ENCODE data around the gene BLOC1S1. TPM values are rescaled to one million over a fixed set of nuclear protein-coding genes. Genes with fewer than 3 reads are reported as not detected.
"Not testable (repeated sequence)": the region's sequence is repeated elsewhere in the genome, so short reads cannot be mapped to it uniquely, and the experiment has no call there.

Gene BLOC1S1
- total RNA-seq, 2 experiments from 2014 or later, result 79.0 to 84.6 TPM

DNA sequence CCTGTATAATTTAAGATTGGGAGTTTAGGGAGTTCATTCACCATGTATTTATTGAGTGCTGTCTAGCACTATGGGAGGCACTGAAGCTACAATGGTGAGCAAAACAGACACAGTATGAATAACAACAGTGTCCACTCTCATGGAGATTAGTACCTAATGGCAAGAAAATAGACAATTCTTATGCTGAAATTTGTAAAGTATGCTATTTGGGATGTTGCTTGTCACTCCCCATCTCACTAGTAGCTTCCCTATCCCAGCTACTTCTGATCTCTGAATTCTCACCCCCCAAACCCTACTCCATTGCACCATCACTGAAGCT lies 31.0 kb downstream of the BLOC1S1 start:
- Mint-ChIP-seq H3K4me1 (ENCODE audit: low read depth) (peaks cover 28% of the 10 kb centered on the region), H3K27ac (no peak overlapping the region), H3K9me3 (no peaks in the 10 kb centered on the region), H3K36me3 (ENCODE audit: low read depth) (peaks cover 11% of the 10 kb centered on the region), H3K27me3 (no peaks in the 10 kb centered on the region), H3K4me3 (no peak overlapping the region)
- POLR2A ChIA-PET, result interaction anchor here (0.9 to 1.7 kb wide), 5 partner anchors 10 to 297 kb away, joined by 3 to 8 read pairs (median 3); no protein-coding TSS in a partner anchor
- CTCF ChIA-PET, result interaction anchor here (1.0 to 4.3 kb wide), 2 partner anchors 9 to 294 kb away, joined by 3 to 39 read pairs; no protein-coding TSS in a partner anchor
- DNase-seq (no peak), ATAC-seq (no peak)
- intact Hi-C loops (cut with micrococcal nuclease), result no loop called here
- no peak for TF ChIP-seq CTCF (IDR thresholded peaks at IDR 0.05)

- POLR2A ChIA-PET, result interaction anchor here (0.6 to 1.7 kb wide), 11 partner anchors 8 to 296 kb away, joined by 3 to 8 read pairs (median 4); partner anchors contain the start of gene DNAJC14
- TF ChIP-seq CTCF (IDR thresholded peaks at IDR 0.05), result no peak
- H3K27ac Mint-ChIP-seq, result peak overlapping the region; percentile 4
- H3K9me3 Mint-ChIP-seq, result no peaks in the 10 kb centered on the region
- ATAC-seq (no peak), DNase-seq (no peak)
- H3K4me3 Mint-ChIP-seq, result no peak overlapping the region
- H3K4me1 Mint-ChIP-seq (ENCODE audit: low read depth), result peaks cover 21% of the 10 kb centered on the region
- CTCF ChIA-PET, result interaction anchor here (1.0 to 4.3 kb wide), 2 partner anchors 10 to 24 kb away, joined by 3 to 39 read pairs; no protein-coding TSS in a partner anchor
- intact Hi-C loops (cut with micrococcal nuclease), result no loop called here
- no peaks in the 10 kb centered on the region for H3K27me3 Mint-ChIP-seq
- H3K36me3 Mint-ChIP-seq (ENCODE audit: low read depth), result peaks cover 19% of the 10 kb centered on the region
Observed at GRCh38 chr12:55748230-55748993, 32.6 kb downstream of the BLOC1S1 start.

- H3K36me3 Mint-ChIP-seq (ENCODE audit: low read depth), result peaks cover 39% of the 10 kb centered on the region
- intact Hi-C loops (cut with micrococcal nuclease), result no loop called here
- POLR2A ChIA-PET, result interaction anchor here (0.7 to 1.7 kb wide), 3 partner anchors 11 to 17 kb away, joined by 3 to 6 read pairs (median 3); no protein-coding TSS in a partner anchor
Observed at GRCh38 chr12:55755246-55755645, 39.4 kb downstream of the BLOC1S1 start.

DNA sequence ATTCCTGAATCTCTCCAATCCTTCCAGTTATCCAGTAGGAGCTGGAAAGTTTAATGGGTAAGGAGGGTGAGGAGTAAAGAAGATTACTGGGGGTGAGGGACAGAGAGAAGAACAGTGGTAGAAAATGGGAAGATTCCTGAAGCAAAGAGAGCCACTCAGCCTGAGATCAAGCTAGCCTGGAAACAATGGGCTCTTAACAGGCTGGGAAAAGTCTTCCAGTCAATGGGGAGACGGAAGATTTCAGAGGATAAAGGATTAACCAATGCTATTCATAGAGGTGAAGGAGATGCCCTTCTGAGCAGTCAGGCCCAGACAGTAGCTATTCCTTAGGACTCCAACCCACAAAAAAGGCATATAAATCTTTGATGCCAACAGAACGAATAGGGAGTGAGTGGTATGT lies 41.9 kb downstream of the BLOC1S1 start:
- Mint-ChIP-seq H3K4me3 (no peak overlapping the region), H3K27ac (peak overlapping the region; percentile 25), H3K4me1 (ENCODE audit: low read depth) (peaks cover 19% of the 10 kb centered on the region), H3K27me3 (no peaks in the 10 kb centered on the region), H3K36me3 (ENCODE audit: low read depth) (peaks cover 44% of the 10 kb centered on the region), H3K9me3 (no peaks in the 10 kb centered on the region)
- ChIA-PET POLR2A (interaction anchor here (0.8 to 1.3 kb wide), 2 partner anchors 10 to 14 kb away, joined by 3 read pairs; no protein-coding TSS in a partner anchor), CTCF (interaction anchor here (0.7 to 8.0 kb wide), 7 partner anchors 11 to 183 kb away, joined by 3 to 66 read pairs (median 4); no protein-coding TSS in a partner anchor)
- TF ChIP-seq CTCF (IDR thresholded peaks at IDR 0.05), result no peak
- no peak for DNase-seq
- ATAC-seq, result no peak
- intact Hi-C loops (cut with micrococcal nuclease), result no loop called here

More at GRCh38 chr12:55755246-55755645, 39.4 kb downstream of the BLOC1S1 start:
- TF ChIP-seq CTCF (IDR thresholded peaks at IDR 0.05), result no peak
- ATAC-seq (no peak), DNase-seq (no peak)
- Mint-ChIP-seq H3K27ac (peak overlapping the region; percentile 68), H3K4me1 (ENCODE audit: low read depth) (peaks cover 7% of the 10 kb centered on the region), H3K4me3 (no peak overlapping the region), H3K9me3 (no peaks in the 10 kb centered on the region), H3K27me3 (no peaks in the 10 kb centered on the region)
- CTCF ChIA-PET, result interaction anchor here (0.7 to 8.0 kb wide), 5 partner anchors 12 to 325 kb away, joined by 3 to 66 read pairs (median 4); partner anchors contain the start of gene ERBB3

DNA sequence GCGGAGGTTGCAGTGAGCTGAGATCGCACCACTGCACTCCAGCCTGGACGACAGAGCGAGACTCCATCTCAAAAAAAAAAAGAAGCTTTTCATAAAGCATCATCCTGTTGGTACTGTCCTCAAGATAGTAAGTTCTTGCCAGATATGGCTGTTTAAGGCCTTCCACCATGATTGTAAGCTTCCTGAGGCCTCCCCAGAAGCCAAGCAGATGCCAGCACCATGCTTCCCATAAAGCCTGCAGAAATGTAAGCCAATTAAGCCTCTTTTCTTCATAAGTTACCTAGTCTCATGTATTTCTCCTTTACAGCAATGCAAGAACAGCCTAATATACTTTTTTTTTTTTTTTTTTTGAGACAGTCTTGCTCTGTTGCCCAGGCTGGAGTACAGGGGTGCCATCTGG lies 42.7 kb downstream of the BLOC1S1 start:
- H3K4me3 Mint-ChIP-seq; DNase-seq; ATAC-seq; POLR2A ChIA-PET; H3K27me3 Mint-ChIP-seq; intact Hi-C loops (cut with micrococcal nuclease); H3K27ac Mint-ChIP-seq; H3K9me3 Mint-ChIP-seq: not testable (repeated sequence)
- Mint-ChIP-seq H3K36me3 (ENCODE audit: low read depth) (peaks cover 40% of the 10 kb centered on the region), H3K4me1 (ENCODE audit: low read depth) (peaks cover 19% of the 10 kb centered on the region)
- CTCF ChIA-PET, result interaction anchor here (1.2 to 8.0 kb wide), 3 partner anchors 15 to 36 kb away, joined by 3 to 66 read pairs (median 7); no protein-coding TSS in a partner anchor
